Iris pigment epithelial cell (primary cell): ENCODE results near the gene FAM43B.

Experiments used
- DNase-seq: peaks from one replicate; pipeline ENCODE4 v3.0.0-alpha.2; 2011; ENCODE audit warnings: low read depth

The FAM43B gene

DNA sequence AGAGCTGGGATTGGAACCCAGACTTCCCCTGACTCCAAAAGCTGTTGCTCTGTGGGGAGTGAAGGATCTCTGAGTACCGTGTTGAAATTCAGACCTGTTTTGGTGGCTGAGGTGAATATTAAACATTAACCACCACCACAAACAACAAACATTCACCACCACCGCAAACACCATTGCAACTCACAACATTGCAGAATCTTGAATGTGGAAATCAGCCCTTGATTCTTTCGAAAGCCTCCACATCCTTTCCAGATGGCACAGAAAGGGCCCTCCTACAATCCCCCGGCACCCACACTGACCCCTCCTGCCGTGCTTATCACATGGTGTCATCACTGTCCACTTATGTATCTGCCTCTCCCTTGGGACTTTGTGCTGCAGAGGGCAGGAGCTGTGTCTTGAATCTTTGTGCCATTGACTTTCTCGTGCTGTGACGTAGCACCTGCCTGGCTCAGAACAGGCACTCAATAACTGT, 38.0 kb downstream of the FAM43B start:
- DNase-seq: peak; percentile 65

DNA sequence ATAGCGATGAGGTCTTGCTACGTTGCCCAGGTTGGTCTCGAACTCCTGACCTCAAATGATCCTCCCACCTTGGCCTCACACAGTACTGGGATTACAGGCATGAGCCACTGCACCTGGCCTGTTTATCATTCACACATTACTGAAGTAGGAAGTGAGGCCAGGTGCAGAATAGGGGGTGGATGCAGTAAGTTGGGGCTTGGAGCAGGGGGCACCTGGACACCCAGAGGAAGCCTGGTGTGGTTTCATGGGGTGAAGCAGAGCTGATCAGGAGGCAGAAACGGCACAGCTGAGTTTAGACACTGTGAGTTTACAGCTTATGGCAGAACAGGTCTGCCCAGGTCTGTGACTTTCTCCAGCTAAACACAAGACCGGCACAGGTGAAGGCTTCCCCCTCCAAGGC, 41.4 kb downstream of the FAM43B start:
- no peak for DNase-seq

DNA sequence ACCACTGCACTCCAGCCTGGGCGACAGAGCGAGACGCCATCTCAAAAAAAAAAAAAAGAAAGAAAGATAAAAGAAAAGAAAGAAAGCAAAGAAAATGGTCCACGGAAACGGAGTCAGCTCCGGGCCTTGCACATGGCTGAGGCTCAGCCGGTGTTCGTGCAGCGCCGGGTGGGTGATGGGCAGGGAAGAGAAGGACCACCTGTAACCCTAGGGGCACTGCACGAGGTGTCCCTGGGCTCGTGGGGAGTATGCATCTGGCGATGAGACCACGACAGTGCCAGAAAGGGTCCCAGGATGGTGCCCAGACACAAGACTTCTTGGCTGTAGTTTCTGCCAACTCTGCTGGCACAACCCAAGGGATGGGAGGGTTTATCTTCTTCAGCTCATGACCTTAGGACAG, 42.4 kb downstream of the FAM43B start:
- no peak for DNase-seq

DNA sequence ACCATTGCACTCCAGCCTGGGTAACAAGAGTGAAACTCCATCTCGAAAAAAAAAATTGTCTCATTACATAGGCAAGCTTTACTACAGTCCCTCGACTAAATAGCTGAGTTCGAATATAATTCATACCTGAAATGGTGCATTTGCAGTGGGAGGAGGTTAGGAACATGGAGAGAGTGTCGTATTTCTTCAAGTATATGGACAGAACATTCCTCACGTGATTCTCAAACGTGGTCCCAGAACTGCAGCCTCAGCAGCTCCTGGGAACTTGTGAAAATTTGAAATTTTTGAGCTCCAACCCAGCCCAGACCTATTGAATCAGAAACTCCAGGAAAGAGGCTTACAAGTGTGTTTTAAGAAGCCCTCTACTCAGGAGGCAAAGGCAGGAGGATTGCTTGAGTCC, 43.7 kb downstream of the FAM43B start:
- no peak for DNase-seq

DNA sequence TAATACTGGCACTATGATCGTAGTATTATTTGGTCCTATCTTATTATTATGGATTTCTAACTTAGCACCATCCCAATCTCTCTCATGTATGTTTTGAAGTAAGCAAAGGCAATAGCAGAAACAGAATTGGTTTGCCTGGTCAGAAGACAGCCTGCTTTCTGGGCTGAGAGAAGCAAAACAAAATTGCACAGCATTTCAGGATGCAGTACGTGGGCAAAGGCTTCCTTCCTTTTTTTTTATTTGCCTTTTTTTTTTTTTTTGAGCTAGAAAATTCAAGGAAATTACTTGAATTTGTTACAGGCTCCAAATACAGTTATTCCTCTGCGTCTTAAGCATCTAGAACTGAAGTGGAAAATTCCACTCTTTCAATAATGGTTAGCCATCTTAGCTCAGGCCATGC, 45.3 kb downstream of the FAM43B start:
- no peak for DNase-seq

DNA sequence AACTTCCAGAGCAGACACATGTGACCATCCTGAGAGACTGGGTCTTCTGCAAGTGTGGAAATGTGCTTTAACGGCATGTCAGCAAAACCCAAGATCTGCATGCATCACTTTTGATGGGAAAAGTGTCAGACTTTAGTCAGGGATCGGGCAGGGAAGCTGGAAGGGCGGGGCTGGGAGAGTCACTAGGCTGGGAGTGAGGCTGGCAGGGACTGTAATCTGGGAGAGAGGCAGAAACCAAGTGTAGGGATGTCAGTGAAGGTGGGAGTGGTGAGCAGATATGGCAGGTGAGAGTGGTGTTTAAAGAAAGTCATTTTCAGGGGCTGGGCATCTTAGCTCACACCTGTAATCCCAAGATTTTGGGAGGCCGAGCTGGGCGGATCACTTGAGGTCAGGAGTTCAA, 47.8 kb downstream of the FAM43B start:
- DNase-seq: no peak

DNA sequence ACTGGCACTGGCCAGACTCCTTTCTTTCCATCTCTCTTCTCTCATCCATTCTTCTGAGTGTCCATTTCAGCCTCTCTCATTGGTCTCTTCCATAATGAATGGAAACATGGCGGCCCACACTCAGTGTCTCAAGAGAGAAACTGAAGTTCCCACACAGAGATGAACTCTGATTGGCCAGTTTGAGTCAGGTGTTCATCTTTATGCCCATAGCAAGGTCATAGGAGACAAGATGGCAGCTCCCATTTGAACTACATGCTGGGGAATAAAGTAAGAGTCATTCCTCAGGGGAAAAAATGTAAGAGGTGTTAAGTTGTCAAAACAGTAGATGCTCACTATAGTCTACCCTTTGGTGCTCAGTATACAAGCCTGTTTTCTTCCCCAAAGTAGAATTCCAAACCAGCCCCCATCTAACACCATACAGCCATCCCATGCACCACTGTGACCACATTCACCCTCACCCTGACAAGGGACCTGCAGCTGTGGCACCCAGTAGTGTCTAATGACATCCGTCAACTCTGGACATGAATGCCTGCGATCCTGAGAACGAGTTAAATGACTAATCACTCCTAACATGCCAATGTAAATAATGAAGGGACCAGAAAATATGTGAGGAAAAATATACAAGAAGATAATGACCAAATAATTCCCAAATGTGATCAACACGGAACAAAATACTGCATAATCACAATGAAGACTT, 48.9 kb downstream of the FAM43B start:
- DNase-seq: no peak

DNA sequence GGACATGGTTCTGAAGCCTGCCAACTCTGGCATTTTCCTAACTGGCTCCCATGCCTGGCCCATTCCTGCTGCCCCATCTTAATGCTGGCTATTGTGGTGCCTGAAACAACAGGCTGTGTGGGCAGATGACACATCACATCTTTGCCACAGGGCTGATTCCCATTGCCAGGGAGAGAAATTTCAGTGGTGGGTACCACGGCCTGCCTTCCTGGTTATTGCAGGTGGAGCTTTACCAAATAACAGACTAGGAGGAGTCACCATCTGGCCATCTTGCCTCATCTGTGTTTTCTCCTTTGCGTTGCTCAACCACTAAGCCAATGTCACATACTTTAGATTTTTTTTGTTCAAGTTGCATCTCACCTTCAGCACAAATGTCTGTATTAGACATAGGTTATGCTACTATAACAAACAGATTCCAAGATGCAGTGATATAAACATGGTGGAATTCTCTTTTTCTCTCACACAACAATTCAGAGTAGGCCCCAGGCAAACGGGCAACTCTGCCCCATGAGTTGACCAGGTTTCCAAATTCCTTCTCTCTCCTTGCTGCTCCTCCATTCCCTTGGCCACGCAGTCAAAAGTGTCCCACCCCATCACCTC, 50.6 kb downstream of the FAM43B start:
- peak; percentile 70 for DNase-seq

DNA sequence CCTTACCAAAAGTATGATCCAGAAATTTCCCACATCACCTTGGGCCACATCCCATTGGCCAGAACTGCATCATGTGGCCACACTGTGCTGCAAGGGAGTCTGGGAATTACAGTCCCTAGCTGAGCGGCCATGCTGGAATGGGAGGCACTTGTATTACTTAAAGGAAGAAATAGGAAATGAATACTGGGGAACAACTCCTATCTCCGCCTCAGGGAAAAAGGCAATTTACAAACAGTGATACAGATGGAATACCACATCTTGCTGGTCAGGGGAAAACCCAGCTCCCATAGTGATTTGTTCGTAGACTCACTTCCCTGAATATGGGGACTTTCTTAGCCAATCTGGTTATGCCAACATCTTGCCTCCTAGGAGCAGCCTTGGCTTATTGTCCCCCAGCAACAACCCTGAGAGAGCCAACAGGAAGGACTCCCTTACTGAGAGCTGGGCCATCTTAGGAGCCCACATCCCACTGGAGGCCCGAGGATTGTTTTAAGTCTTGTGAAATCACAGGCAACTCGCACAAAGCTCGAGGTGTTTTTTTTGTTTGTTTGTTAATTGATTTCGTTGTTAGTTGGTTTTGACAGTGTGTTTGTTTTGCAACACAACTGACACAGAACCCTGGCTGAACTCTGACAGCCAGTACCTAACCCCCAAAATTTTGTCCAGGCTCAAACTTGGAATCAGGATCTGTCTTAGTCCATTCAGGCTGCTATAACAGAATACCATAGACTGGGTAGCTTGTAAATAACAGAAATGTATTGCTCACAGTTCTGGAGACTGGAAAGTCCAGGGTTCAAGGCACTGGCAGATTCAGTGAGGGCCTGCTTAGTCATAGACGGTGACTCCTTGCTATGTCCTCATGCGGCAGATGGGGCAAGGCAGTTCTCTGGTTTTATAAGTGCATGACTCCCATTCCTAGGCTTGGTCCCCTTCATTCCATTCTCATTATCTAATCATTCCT, 51.4 kb downstream of the FAM43B start:
- peak; percentile 97 for DNase-seq
